Measurements from ENCODE around the gene MAP7.
"Not testable (repeated sequence)": the region's sequence is repeated elsewhere in the genome, so short reads cannot be mapped to it uniquely, and the experiment has no call there.

Gene MAP7

DNA sequence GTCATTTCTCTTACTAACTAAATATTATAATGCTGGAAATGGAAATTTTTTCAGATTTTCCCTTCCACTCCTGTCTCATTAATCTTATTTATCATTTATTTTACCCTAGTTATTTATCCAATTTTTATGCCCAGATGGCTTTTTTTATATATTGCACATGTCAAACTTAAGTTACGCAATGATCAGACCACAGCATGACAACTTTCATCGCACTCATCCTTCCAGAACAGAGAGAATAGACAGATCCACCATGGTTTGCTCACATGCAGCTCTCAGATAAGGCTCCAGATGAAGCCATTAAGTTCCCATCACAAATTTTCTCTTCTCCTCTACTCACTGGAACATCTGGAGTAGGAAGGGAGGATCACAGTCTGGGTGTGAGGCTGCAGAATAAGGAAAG lies 48.7 kb downstream of the MAP7 start:
- DNase-seq, result no peak

DNA sequence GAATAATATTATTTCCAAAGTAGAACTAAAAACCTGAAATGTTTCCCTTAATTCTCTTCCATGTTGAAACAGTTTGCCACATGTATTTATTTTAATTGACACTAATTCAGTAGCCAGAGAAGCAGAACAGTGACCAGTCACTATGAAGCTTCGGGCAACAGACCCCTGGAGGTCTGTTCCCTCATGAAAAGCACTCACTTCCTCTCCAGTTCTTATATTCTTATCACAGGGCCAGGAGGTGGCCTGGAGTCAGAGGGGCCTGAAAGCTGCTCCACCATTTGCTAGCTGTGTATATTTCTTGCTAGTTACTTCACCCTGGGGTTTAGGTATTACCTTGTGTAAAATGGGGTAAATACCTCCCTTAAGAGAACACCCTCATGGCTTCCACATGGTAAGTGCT lies 49.1 kb downstream of the MAP7 start:
- DNase-seq, result no peak

DNA sequence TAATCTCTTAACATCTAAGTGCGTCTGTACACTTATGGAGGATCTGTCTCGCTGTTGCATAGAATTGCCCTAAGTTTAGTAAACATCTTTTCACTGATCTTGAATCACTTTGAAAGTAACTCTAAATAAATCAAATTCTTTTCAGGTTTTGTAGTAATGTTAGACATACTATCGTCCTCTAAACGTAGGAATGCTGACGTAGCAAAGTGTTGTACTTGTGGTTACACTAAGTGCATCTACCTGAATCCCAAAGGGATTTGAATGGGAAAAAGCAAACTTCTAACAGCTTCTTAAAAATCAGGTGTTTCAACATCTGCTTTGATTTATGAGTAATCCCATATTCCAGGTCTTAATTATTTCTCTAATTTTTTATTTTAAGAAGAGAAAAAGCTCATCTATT lies 49.8 kb downstream of the MAP7 start:
- DNase-seq, result no peak

DNA sequence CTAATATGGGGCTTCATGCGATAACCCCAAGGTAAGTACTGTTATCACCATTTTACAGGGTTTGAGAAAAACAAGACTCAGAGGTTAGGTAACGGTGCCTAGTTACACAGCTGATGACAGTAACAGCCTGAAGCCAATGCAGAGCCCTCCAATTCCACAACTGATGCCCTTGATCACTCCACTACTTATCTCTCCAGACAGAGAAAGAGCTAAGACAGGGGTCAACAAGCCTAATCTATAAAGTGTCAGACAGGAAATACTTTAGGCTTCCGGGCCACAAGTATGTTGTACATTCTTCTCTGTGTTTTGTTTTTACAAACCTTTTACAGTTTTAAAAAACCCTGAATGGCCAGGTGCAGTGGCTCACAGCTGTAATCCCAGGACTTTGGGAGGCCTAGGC lies 50.9 kb downstream of the MAP7 start:
- no peak for DNase-seq

DNA sequence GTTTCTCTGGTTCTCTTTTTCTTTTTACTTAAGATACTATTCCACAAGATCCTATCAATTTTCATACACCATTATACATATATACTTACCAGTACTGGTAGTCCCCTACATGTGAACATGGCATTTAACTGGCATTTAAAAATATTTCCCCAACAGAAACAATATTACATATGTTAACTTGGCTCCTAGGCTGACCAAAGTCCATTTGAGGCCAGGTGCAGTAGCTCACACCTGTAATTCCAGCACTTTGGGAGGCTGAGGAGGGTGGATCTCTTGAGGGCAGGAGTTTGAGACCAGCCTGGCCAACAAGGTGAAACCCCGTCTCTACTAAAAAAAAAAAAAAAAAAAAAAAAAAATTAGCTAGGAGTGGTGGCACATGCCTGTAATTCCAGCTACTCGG lies 53.8 kb downstream of the MAP7 start:
- DNase-seq, result not testable (repeated sequence)

DNA sequence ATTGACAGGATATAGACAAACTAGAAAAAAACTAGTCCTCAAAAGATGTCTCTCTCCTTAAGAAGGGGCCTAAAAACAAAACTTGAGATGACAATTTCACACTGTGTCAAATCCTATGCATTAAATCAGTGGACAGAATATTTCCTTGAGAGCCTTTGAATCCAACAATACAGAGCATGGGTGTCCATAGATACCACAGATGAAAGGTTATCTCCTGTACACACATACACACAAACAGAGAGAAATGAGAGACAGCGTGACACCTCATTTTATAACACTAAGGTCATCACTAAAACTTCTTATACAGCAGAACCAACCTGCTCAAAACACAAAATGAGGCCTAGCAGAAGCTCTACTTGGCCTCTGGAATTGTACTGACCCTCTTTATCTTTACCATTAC lies 55.5 kb downstream of the MAP7 start:
- no peak for DNase-seq

DNA sequence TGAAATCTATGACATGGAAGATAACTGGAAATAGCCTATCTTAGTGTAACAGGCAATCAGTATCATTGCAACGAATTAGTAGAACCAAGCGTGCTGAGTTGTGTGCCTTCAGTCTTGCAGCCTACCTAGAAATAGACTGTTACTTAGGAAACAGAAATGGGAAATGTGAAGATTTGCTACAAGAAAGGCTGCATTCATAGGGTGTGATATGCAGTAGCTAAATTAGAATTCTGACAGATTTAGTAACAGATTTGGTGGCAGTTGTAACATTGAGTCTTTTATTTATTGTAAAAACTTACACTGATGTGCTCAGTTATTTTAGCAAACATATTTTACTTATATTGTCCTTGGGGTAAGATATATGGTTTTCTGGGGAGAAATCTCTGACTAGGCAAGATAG lies 56.2 kb downstream of the MAP7 start:
- no peak for DNase-seq

DNA sequence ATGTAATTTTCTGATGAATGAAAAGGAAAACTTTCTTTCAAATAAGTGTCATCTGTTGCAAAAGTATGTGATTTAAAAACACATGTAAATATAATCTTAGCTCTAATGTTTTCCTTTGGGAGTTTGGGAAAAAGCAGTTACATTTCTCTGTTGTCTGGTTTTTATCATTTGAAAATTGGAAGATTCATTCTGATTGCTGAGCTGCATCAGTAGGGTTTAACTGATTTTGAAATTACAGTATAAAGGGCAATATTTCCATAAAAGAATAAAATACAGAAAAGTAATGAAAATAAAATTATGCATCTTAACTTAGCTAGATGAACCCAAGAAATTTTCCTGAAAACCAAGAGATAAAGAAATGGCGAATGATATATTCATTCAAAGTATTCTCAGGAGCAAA lies 57.8 kb downstream of the MAP7 start:
- DNase-seq, result no peak

DNA sequence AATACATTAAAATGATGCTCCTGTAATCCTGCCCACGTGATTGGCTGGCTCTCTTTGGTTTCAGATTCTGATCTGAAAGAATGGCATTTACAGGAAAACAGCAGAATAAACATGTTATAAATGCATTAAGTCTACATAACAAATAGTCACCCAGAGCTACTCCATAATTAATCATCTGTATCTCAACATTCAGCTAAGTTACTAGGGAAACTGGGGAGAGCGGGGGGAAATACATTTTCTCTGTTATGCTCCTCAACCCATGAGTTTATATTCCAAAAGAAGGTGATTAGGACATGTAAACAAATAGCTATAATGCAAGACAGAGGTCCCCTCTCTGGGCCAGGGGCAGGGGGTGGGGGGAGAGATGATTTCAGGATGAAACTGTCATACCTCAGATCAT lies 58.5 kb downstream of the MAP7 start:
- no peak for DNase-seq

DNA sequence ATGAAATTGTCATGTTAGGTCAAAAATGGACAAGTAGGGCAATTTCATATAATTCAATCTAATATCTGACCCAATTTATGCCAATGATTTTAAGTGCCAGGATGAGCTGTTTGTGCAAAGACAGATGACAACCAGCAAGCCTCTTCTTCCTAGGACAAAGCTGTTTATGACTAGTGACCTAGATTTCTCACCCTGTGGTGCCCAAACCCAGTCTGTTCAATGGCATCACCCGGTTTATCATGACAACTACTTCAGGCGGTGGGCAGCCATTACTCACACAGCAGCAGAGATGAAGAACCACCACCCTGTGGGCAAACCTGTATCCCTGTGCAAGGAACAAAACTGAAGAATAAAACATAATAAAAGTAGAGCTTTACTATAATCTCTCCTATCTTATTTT lies 59.0 kb downstream of the MAP7 start:
- DNase-seq, result no peak

DNA sequence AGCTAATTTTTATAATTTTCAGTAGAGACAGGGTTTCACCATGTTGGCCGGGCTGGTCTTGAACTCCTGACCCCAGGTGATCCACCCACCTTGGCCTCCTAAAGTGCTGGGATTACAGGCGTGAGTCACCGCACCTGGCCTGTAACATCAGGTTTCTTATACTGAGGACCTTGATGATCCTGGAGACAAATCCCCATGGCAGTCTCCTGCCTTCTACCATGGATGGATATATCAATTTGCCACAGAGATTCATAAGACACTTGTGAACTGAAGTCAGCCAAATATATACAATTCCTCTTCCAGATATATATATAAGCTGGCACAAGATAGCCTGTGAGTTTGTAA lies 60.6 kb downstream of the MAP7 start:
- DNase-seq, result not testable (repeated sequence)

DNA sequence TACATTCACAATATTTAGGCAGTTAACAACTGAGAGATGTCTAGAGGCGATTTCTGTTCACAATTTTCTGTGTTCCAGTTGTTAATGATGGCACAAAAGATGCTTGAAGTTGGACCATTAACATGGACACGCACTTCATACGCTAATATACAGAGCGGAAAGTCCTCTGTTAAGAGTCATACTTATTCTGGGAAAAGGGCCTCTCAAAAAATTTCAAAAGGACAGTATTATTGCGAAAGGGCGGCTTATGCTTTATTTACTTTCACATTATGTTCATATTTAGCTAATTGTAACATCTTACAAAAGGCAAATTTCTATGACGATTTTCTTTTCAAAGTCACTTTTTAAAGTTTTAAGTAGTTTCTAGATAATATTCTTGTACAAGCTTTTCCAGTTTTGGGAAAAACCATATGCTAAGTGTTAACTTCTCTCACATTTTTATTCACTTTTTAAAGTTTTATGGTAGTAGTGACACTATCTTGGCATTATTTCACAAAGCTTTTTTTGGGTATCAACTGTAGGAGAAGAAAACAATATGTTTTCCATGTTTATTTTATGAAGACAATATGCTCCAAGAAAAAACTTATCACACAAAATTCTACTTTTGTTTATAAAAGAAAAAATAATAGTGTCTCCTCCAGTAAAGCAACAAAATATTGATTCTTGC lies 62.3 kb downstream of the MAP7 start:
- no peak for DNase-seq

DNA sequence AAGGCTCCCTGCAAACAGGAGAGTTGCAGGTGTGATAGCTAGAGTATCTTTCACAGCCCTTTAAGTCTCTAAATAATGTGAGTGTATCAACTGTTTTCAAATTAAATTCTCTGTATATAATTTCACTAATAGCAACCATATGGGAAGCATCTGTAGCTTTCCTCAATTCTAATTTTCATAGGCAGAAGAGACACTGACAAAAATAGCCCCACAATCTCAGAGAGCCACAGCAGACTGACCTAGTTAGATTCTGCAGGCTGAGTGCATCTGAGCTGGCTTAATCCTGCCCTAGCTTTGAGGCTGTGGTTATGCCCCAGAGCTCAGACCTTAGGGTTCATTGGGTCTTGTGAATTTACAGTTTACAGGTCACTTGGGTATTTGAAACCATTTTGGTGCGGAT lies 63.9 kb downstream of the MAP7 start:
- DNase-seq, result no peak

DNA sequence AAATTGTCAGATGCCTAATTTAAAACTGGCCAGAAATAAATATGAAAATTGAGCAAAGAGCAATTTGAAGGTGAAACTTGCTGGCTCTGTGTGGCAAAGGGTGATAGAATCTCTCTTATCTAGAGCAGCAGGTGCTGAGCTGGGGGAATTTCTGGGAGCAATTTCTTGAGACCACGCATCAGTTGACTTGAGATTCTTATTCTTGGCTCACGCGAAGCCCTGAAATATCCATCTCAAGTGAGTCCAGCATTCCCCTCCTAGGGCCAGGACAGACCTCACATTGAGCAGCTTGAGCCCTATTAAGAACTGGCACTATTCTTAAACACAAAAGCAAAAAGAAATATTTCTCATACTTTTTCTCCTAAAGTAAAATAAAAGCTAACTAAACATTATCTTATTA lies 66.3 kb downstream of the MAP7 start:
- DNase-seq, result no peak

DNA sequence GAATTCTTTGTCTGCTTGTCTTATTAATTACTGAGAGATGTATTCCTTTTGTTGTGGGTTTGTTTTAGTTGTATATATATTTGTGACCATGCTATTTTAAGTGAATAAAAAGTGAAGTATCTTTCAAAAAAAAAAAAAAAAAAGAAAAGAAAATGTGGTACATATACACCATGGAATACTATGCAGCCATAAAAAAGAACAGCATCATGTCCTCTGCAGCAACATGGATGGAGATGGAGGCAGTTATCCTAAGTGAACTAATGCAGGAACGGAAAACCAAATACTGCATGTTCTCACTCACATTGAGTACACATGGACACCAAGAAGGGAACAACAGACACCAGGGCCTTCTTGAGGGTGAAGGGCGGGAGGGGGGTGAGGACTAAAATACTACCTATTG lies 67.2 kb downstream of the MAP7 start:
- not testable (repeated sequence) for DNase-seq

DNA sequence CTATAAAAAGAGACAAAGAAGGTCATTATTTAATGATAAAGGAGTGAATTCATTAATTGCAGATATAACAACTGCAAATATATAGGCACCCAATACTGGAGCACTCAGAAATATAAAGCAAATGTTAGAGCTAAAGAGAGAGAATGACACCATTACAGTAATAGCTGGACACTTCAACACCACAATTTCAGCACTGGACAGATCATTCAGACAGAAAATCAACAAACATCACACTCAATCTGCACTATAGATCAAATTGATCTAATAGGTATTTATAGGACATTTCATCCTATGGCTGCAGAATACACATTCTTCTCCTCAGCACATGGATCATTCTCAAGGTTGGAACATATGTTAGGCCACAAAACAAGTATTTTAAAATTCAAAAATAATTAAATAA lies 72.7 kb downstream of the MAP7 start:
- DNase-seq, result no peak

DNA sequence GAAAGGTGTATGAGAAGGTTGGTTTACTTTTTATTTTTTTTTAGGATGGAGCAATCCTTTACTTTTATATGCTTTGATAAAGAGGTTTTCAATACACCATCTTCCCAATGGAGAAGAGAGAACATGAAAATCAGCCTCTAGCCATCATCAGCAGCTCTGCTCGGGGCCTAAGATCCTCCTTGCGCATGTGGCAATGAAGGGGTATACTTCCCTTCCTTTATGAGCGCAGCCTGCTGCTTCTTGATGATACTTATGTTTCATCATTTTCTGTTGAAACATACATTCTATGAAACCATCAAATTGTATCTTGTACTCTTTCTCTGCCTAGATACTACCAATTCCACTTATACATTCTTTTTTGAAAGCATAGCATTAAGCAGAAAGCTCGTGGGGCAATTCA lies 74.5 kb downstream of the MAP7 start:
- DNase-seq, result no peak

DNA sequence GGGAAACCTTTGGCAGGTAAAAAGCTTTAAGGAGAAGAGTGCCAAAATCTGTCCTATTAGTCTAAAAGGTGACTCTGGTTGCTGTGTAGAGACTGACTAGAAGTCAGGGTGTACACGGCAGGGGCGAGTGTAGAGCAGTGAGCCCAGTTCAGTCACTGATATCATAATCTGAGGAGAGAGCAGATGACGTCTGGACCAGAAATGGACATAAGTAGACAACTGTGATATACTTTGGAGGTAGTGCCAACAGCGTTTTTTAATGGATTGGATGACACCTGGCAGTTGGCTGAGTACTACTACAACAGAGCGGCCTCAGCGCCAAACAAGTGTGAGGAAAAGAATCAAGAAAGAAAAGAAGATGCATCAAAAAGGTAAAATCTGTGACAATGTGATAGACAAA lies 76.0 kb downstream of the MAP7 start:
- no peak for DNase-seq

DNA sequence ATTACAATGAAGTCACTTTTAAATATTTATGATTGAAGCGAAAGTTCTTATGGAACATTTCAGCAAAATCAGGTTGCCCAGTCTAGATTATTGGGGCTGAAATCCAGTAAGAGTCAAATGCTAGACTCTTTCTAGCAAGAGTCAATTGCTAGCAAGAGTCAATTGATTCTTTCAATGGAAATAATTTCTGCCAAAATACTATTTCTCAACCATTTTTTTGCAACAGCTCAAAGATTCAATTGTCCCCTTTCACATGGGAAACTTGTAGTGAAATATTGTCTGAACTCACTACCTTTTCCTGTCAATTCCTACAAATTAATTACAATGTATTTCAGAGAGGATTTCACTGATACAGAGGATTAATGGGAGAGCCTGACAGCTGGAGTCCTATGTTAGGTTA lies 78.3 kb downstream of the MAP7 start:
- no peak for DNase-seq

DNA sequence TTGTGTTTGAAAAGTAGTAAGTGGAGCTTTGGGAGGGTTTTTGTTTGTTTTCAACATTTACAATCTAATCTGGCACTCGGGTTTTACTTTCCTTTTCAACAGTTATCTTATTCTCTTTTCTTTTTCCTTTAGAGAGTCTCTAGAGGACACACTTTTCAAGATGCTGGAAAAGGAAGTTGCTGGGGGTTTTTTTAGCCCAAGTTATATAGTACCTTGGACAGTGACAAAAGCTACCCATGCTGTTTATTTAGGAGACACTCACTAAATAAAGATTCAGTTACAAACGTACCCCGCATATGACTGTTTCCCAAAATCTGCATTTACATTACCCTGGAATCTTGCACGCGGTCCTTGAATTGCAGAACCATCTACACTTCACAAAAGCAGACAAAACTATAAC lies 78.8 kb downstream of the MAP7 start:
- no peak for DNase-seq

DNA sequence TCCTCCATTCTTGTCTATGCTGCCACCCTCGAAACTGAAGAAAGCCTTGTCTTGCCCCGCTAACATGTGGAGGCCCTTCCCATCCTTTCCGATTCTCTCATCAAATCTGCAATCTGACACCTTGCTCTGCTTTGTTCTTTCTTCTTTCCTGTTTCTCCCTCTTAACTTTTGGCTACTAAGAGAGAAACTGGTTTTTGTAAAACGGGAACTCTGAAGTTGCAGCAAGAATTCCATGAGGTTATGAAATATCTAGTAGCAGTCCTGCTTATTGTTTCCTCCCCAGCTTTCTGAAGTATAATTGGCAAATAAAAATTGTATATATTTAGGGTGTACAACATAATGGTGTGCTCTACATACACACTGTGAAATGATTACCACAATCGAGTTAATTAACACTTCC lies 80.2 kb downstream of the MAP7 start:
- DNase-seq, result no peak

DNA sequence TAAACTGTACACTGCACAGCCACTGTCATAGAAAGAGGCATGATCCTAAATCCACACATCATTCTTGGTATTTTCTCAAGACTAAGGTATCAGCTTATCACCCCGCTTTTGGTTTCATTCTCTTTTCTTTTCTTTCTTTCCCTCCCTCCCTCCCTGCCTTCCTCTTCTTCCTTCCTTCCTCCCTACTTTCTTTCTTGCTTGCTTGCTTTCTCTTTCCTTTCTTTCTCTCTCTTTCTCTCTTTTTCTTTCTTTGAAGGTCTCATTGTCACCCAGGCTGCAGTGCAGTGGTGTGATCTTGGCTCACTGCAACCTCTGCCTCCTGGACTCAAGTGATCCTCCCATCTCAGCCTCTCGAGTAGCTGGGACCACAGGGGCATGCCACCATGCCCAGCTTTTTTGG lies 81.1 kb downstream of the MAP7 start:
- no peak for DNase-seq

DNA sequence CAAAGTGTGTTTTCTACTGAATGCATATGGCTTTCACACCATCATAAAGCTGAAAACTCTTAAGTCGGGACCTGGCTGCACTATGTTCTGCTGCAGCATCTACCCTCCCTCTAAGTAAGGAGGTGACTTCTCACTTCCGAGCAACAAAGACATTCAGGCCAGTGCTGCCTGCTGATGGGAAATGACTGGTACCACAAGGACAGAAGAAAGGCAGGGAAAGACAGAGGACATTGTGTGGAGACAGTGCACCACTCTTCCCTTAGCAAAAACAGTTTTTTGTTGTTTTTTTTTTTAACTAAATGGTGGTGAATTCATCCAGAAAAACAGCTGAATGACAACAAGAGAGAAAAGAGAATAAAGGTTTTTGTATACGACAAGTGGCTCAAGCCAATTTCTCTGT lies 81.5 kb downstream of the MAP7 start:
- no peak for DNase-seq

DNA sequence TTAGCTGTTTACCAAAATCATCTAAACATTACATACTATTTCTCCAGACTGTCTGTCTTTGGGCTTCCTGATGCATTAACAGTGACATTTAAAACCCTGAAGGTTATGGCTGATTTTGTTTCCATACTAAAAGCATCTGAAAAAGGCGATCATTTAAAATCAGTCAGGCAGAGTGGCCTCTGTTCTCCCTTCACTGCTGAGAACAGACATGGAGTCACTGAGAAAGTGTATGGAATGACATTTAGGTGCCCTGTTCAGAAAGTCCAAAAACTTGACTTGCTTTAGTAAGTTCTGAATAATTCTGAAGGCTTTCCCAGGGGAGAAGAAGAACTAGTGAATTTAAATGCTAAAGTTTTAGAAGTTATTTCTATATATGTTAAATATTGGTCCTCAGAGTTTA lies 83.0 kb downstream of the MAP7 start:
- no peak for DNase-seq

DNA sequence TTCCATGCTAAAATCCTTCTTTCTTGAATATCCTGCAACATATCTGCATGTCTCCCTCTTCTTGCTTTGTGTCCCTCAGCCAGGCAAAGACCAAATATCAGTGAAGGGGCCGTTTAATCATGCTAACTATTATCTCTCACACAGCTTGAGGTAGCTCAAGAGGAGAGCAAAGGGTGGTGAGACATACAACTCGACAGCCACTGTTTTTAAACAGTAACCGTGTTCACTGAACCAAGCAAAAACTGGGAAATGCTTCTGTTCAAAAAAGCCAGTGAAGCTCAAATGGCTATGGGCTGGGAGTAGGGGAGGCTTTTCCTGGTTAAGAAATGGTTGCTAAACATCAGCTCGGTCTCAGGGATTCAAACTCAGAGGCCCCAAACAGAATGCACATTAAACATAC lies 83.4 kb downstream of the MAP7 start:
- no peak for DNase-seq

DNA sequence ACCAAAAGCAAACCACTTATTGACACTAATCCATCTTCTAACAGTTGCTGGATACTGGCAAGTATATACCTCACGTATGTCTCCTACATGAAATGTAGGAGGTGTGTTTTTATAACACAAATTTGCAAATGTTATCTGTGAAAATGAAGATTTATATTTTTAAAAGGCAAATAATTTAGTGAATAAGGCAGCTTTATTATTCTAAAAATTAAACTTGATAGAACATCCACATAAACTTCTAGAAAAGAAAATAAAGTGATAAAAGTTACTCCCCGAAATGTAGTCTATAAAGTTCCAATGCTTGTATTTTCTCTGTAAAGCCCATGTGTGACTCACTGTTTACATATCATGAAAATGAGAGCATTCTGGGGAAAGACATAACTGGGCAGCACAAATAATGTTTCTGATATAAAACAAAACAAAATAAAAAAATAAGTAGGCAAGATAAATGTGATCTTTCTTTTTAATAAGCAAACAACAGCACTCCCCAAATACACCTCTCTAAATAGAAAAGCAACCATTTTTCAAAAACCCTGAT lies 84.4 kb downstream of the MAP7 start:
- DNase-seq, result no peak
